H1 (cell line): Measurements from ENCODE around the gene DRAM2. TPM values are rescaled to one million over a fixed set of nuclear protein-coding genes. Genes with fewer than 3 reads are reported as not detected.

Experiments
- BRCA1 ChIP-seq: IDR thresholded peaks from 2 replicates; pipeline ENCODE4 v1.6.1; 2012; ENCODE audit warnings: low read depth, low read length, improper control_type of control experiment
- SAP30 ChIP-seq: fragments of 300-600 bp; sonication (generic); IDR thresholded peaks from 2 replicates; pipeline ENCODE4 v1.7.1; 2012; ENCODE audit warnings: low read length, moderate library complexity, mild to moderate bottlenecking, inconsistent platforms; ENCODE audit not compliant: insufficient read depth, insufficient replicate concordance
- polyA plus RNA-seq, 7 experiments: library from polyadenylated mRNA; depleted of rRNA in 3 of 7; stranded (reverse) in 5 of 7; unstranded in 2 of 7; fragments of >200 nt in 5 of 7; fragments of 200-250 nt in 2 of 7; gene quantifications; 1 replicate in 5 of 7; 2 replicates in 1 of 7; 4 replicates in 1 of 7; pipeline versions ENCODE4 v1.2.1 to v1.2.3, GENCODE V29; 2011 to 2013; ENCODE audit warnings: missing spikeins in 2 of 7, mixed read lengths in 2 of 7
- total RNA-seq: library from RNA; stranded (reverse); fragmentation: NEBNext Ultra II Directional; extraction: Animal tissue kit (Norgen Biotek cat#: 25700); gene quantifications from 2 replicates; pipeline ENCODE4 v1.2.1, GENCODE V29; 2021
- TF ChIP-seq, protein P1 (sequence below): IDR thresholded peaks from 2 replicates; pipeline ENCODE4 v1.6.1; 2012; ENCODE audit warnings: inconsistent platforms

Gene DRAM2
- total and polyA plus RNA-seq, 2 of the 8 experiments (the other 6 are each of a cell fraction or from before 2014, with no cell fraction given) = 35.2 to 68.2 TPM

DNA sequence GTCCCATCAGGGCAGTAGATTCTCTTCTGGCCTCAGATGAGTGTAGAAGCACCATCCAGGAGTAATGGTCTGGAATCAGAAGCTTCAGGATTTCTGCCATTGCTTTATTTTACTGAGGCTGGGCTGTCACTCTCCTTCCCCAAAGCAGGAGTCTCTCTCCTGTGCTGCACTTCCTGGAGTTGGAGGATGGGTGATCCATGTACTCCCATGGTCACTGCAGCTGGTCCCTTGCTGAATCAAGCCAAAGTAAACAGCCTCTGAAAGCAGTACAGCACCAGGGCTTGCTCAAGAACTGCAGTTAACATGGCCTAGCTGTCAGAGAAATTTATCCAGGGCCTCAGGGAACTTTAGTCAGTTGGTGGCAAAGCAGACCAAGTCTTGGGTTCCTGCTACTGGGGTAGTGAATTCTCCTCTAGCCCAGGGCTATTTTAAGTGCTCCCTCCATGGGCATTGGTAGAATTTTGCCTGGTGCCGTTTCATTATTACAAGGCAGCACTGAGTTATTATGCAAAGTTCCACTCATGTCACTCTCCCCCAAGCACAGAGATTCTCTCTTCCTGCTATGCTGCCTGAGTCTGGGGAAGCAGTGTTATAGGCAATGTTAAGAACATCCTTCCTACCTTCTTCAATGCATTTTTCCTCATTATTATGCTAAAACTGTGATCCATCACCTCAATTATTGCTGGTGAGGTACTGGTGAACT, 29.5 kb downstream of the DRAM2 start (continued):
- TF ChIP-seq, protein P1, sequence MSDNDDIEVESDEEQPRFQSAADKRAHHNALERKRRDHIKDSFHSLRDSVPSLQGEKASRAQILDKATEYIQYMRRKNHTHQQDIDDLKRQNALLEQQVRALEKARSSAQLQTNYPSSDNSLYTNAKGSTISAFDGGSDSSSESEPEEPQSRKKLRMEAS = no peak
- TF ChIP-seq SAP30 (no peak), BRCA1 (no peak)
